ENCODE measurements around the gene CHN1. TPM values are rescaled to one million over a fixed set of nuclear protein-coding genes. Genes with fewer than 3 reads are reported as not detected.

Gene CHN1
- total and polyA plus RNA-seq, 2 donors: 13.2 to 31.1 TPM

- WGBS: 96% methylated on average over 2 of the region's 2 CpGs
- no peak overlapping the region for H3K27ac ChIP-seq (ENCODE audit: low read depth)
- H3K4me1 ChIP-seq (ENCODE audit: insufficient read depth): no peaks in the 10 kb centered on the region
- no peaks in the 10 kb centered on the region for H3K36me3 ChIP-seq (ENCODE audit: insufficient read depth)
- DNase-seq (ENCODE audit: extremely low spot score): no peak
- H3K4me3 ChIP-seq (ENCODE audit: low read depth, low read length): no peak overlapping the region
Observed at GRCh38 chr2:174977364-174977763, 27.8 kb downstream of the CHN1 start.

GRCh38 chr2:174974131-174974530 lies 31.1 kb downstream of the CHN1 start:
- DNase-seq (ENCODE audit: extremely low spot score): no peak
- Histone ChIP-seq H3K27ac (ENCODE audit: low read depth) (no peak overlapping the region), H3K36me3 (ENCODE audit: insufficient read depth) (no peaks in the 10 kb centered on the region), H3K4me3 (ENCODE audit: low read depth, low read length) (no peak overlapping the region), H3K4me1 (ENCODE audit: insufficient read depth) (no peaks in the 10 kb centered on the region)
- 86% methylated on average over 4 of the region's 4 CpGs for WGBS

GRCh38 chr2:174972924-174973323 lies 32.3 kb downstream of the CHN1 start:
- Histone ChIP-seq H3K4me1 (ENCODE audit: insufficient read depth) (no peaks in the 10 kb centered on the region), H3K27ac (ENCODE audit: low read depth) (no peak overlapping the region), H3K36me3 (ENCODE audit: insufficient read depth) (no peaks in the 10 kb centered on the region), H3K4me3 (ENCODE audit: low read depth, low read length) (no peak overlapping the region)
- no peak for DNase-seq (ENCODE audit: extremely low spot score)

GRCh38 chr2:174971868-174972781 lies 33.1 kb downstream of the CHN1 start:
- H3K4me3 ChIP-seq (ENCODE audit: low read depth, low read length): no peak overlapping the region
- no peaks in the 10 kb centered on the region for H3K36me3 ChIP-seq (ENCODE audit: insufficient read depth)
- H3K27ac ChIP-seq (ENCODE audit: low read depth): no peak overlapping the region
- 38% methylated on average over 7 of the region's 7 CpGs for WGBS
- no peak for DNase-seq (ENCODE audit: extremely low spot score)
- H3K4me1 ChIP-seq (ENCODE audit: insufficient read depth): no peaks in the 10 kb centered on the region

DNA sequence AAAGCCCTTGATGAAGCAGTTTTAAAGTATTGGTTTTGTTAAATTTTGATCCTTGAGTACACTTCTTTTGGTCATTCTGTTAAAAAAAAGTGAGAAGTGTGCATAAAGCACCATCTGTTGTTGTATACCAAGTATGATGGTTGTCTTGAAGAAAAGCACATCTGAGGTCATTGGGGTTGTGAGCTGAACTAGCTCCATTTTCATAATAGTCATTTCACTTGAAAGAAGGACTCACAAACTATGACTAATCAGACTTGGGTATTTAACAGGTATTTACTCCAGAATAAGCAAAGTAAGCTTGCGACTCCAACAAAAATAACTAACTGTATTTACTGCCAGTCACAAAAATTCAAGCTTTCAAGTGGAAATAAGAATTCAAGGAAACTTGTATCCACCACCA lies 35.1 kb downstream of the CHN1 start:
- no peak overlapping the region for H3K4me3 ChIP-seq (ENCODE audit: low read depth, low read length)
- no peaks in the 10 kb centered on the region for H3K4me1 ChIP-seq (ENCODE audit: insufficient read depth)
- no peaks in the 10 kb centered on the region for H3K36me3 ChIP-seq (ENCODE audit: insufficient read depth)
- 89% methylated on average over 1 of the region's 1 CpG for WGBS
- no peak for DNase-seq (ENCODE audit: extremely low spot score)
- H3K27ac ChIP-seq (ENCODE audit: low read depth): no peak overlapping the region

GRCh38 chr2:174969091-174969734 lies 36.0 kb downstream of the CHN1 start:
- 85% methylated on average over 6 of the region's 6 CpGs for WGBS
- Histone ChIP-seq H3K27ac (ENCODE audit: low read depth) (no peak overlapping the region), H3K4me3 (ENCODE audit: low read depth, low read length) (no peak overlapping the region), H3K36me3 (ENCODE audit: insufficient read depth) (no peaks in the 10 kb centered on the region), H3K4me1 (ENCODE audit: insufficient read depth) (no peaks in the 10 kb centered on the region)
- no peak for DNase-seq (ENCODE audit: extremely low spot score)

- Histone ChIP-seq H3K36me3 (ENCODE audit: insufficient read depth) (no peaks in the 10 kb centered on the region), H3K27ac (ENCODE audit: low read depth) (no peak overlapping the region), H3K4me3 (ENCODE audit: low read depth, low read length) (no peak overlapping the region), H3K4me1 (ENCODE audit: insufficient read depth) (no peaks in the 10 kb centered on the region)
- 52% methylated on average over 3 of the region's 3 CpGs for WGBS
- no peak for DNase-seq (ENCODE audit: extremely low spot score)
Observed at GRCh38 chr2:174967691-174968260, 37.4 kb downstream of the CHN1 start.

DNA sequence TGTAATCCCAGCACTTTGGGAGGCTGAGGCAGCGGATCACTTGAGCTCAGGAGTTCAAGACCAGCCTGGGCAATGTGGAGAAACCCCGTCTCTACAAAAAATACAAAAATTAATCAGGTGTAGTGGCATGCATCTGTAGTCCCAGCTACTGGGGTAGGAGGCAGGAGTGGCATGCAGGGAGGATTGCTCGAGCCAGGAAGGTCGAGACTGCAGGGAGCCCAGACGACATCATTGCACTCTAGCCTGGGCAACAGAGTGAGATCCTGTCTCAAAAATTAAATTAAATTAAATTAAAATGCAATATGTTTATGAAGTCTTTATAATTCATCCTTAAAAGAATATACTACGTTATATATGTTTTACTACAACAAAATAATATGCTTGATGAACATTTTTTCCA lies 38.1 kb downstream of the CHN1 start:
- WGBS: 89% methylated on average over 6 of the region's 6 CpGs
- Histone ChIP-seq H3K36me3 (ENCODE audit: insufficient read depth) (no peaks in the 10 kb centered on the region), H3K4me1 (ENCODE audit: insufficient read depth) (no peaks in the 10 kb centered on the region), H3K4me3 (ENCODE audit: low read depth, low read length) (no peak overlapping the region), H3K27ac (ENCODE audit: low read depth) (no peak overlapping the region)
- DNase-seq (ENCODE audit: extremely low spot score): no peak

DNA sequence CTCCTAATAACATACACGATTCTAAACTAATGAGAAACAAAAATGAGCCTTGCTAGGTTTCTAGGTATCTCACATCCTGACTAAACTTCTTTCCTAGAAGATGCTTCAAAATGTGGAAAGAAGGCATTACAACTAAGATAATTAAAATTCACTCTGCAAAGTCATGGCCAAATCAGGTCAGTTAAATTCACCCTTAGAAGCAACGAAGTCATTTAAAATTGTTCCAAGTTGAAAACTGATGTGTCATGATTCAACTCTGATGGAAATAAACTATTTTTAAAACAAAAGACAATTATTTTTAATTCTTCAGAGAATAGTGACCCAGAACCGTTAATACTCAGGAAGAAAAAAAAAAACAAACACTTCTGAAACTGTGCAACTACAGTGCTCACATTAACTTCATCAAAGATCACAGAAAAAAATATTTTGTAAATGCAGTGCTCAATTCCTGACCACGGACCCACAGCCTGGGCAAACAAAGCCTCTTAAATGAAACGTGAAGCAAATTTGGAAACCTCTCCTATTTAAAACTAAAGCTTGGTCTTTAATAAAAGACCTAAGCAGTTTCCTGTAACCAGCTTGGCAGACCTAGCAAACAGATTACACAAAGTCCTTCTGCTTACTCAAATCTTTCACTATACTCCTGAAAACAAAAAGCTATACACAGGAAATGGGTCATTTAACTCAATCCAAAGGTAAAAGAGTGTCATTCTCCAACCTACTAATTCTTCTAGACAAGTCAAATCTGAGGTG lies 39.0 kb downstream of the CHN1 start:
- H3K4me3 ChIP-seq (ENCODE audit: low read depth, low read length): no peak overlapping the region
- peak overlapping the region; percentile 34 for H3K27ac ChIP-seq (ENCODE audit: low read depth)
- H3K4me1 ChIP-seq (ENCODE audit: insufficient read depth): no peaks in the 10 kb centered on the region
- WGBS: 34% methylated on average over 5 of the region's 5 CpGs
- DNase-seq (ENCODE audit: extremely low spot score): no peak
- no peaks in the 10 kb centered on the region for H3K36me3 ChIP-seq (ENCODE audit: insufficient read depth)

- no peaks in the 10 kb centered on the region for H3K36me3 ChIP-seq (ENCODE audit: insufficient read depth)
- H3K4me3 ChIP-seq (ENCODE audit: low read depth, low read length): no peak overlapping the region
- no peak overlapping the region for H3K27ac ChIP-seq (ENCODE audit: low read depth)
- no peak for DNase-seq (ENCODE audit: extremely low spot score)
- no peaks in the 10 kb centered on the region for H3K4me1 ChIP-seq (ENCODE audit: insufficient read depth)
- WGBS: 78% methylated on average over 3 of the region's 3 CpGs
Observed at GRCh38 chr2:174965551-174965950, 39.6 kb downstream of the CHN1 start.

- H3K27ac ChIP-seq (ENCODE audit: low read depth): no peak overlapping the region
- DNase-seq (ENCODE audit: extremely low spot score): no peak
- H3K36me3 ChIP-seq (ENCODE audit: insufficient read depth): no peaks in the 10 kb centered on the region
- H3K4me3 ChIP-seq (ENCODE audit: low read depth, low read length): no peak overlapping the region
- 96% methylated on average over 2 of the region's 2 CpGs for WGBS
- no peaks in the 10 kb centered on the region for H3K4me1 ChIP-seq (ENCODE audit: insufficient read depth)
Observed at GRCh38 chr2:174964404-174964803, 40.8 kb downstream of the CHN1 start.

DNA sequence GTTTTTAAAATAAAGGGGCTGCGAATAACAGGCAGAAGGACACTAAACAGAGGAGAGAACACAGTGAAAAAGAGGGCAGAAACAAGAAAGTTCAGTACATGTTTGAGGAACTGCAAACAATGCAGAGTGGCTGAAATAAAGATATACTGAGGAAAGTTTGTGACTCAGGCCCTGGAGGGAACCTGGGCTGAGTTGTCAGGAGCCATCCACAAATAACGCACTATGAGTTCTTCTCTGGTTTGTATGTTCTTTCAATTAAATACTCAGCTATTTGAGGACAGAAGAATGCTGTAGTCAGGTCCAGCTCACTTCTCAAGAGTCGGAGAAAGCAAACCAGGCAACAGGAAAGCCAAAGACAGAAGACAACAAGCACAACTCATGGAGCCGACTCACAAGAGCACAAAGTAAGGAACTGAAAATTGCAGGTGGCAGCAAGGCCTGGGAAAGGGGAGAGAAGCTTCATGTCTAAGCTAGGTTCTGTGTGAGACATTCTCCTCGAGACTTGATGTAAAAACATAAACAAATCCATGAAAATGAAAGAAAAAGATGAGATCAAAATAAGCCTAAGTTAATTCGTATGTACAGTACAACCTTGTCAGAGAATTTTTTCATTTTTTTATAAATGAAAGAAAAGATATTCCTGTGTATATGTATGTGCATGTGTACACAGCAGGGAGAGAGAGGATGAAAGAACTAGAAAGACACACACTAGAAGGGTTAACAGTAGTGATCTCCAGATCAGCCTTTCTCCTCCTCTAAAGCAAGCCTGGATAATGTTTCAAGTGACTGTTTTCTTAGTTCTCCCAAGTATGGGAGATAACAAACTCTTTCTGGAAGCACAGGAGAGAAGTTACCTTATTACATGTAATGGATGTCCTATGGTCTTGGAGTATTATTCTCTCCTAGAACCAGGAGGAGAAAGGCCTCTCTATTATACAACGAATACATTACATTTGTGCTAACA lies 41.5 kb downstream of the CHN1 start:
- no peak for DNase-seq (ENCODE audit: extremely low spot score)
- Histone ChIP-seq H3K4me3 (ENCODE audit: low read depth, low read length) (no peak overlapping the region), H3K4me1 (ENCODE audit: insufficient read depth) (no peaks in the 10 kb centered on the region), H3K27ac (ENCODE audit: low read depth) (no peak overlapping the region), H3K36me3 (ENCODE audit: insufficient read depth) (no peaks in the 10 kb centered on the region)
- 89% methylated on average over 7 of the region's 7 CpGs for WGBS

DNA sequence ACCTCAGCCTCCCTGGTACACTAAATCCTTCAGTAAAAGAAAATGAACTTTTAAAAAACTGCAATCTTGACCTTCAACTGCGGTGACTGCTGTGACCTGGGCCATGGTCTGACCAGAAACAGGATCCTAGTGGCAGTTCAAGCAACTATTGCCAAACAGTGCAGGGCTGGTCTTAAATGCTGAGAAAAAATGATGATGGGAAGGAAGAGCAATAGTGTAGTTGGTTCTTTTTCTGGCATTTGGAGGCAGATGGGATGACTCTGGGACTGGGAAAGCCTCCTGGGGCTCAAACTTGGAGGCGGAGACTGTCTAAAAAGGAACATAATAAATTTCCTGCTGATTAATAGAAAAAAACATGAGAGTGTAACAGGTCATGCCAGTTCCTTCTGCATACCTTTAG lies 45.4 kb downstream of the CHN1 start:
- Histone ChIP-seq H3K4me1 (ENCODE audit: insufficient read depth) (no peaks in the 10 kb centered on the region), H3K36me3 (ENCODE audit: insufficient read depth) (no peaks in the 10 kb centered on the region), H3K27ac (ENCODE audit: low read depth) (no peak overlapping the region), H3K4me3 (ENCODE audit: low read depth, low read length) (no peak overlapping the region)
- no peak for DNase-seq (ENCODE audit: extremely low spot score)
- WGBS: 71% methylated on average over 2 of the region's 2 CpGs

All from urinary bladder (tissue), 4 donors.